Sciatic nerve (tissue), 2 donors: Measurements from ENCODE around the gene TGM3. TPM values are rescaled to one million over a fixed set of nuclear protein-coding genes. Genes with fewer than 3 reads are reported as not detected.
"Not testable (repeated sequence)": the region's sequence is repeated elsewhere in the genome, so short reads cannot be mapped to it uniquely, and the experiment has no call there.

ENCODE experiments used
- ATAC-seq: fragments of 200-7000 bp; cut with Tn5 transposase; one replicate; pipeline ENCODE4 v1.9.1; 2020; ENCODE audit warnings: mild to moderate bottlenecking, moderate library complexity
- DNase-seq: peaks from one replicate; pipeline ENCODE4 v3.0.0-alpha.2; 2020; ENCODE audit warnings: low spot score
- intact Hi-C: fragments of 100-400 bp; cut with DNase I; formaldehyde crosslinking; loops from one replicate; pipeline ENCODE4 v1.14.2; 2022
- total RNA-seq: library from RNA; stranded (reverse); fragmentation: NEBNext Ultra II Directional; extraction: Animal tissue kit (Norgen Biotek cat#: 25700); gene quantifications from one replicate; pipeline ENCODE4 v1.2.1, GENCODE V29; 2021
- donor health status: DM: no; HTN: no; CAD: no.
- donor health status: DM: no; HTN: no; CAD: no.

The TGM3 gene, protein sequence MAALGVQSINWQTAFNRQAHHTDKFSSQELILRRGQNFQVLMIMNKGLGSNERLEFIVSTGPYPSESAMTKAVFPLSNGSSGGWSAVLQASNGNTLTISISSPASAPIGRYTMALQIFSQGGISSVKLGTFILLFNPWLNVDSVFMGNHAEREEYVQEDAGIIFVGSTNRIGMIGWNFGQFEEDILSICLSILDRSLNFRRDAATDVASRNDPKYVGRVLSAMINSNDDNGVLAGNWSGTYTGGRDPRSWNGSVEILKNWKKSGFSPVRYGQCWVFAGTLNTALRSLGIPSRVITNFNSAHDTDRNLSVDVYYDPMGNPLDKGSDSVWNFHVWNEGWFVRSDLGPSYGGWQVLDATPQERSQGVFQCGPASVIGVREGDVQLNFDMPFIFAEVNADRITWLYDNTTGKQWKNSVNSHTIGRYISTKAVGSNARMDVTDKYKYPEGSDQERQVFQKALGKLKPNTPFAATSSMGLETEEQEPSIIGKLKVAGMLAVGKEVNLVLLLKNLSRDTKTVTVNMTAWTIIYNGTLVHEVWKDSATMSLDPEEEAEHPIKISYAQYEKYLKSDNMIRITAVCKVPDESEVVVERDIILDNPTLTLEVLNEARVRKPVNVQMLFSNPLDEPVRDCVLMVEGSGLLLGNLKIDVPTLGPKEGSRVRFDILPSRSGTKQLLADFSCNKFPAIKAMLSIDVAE
- not detected for total RNA-seq

DNA sequence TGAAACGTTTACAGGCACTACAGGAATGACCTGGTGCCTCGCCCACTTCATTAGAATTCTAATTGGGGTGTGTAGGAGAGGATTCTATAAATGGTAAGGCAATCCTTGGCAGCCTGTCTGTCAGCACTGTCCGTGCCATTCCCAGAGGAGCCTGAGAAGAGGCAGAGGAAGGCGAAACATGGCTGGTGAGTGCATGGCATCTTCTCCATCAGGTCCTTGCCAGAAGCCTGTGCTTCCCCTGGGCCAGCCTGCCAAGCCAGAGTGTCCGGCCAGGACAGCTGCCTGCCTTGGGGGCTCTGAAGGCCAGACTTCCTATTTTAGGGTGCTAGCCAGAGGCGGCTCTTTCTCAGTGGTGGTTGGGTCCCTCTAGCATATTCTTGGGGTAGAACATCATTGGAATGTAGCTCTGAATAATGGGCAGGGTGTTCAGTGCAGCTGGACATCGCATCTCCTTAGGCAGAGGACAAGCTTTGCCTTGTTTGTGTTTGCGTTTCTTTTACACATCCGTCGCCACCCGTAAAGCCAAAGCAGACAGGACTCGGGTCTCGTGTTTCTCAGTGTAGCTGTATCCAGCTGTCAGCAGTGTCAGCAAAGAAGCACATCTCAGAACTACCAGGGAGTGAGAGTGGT lies at the start of gene TGM3:
Gene TGM3 (plus strand): TSS at position 116 of the 630 bp plus-strand sequence. CDS start 63 bp downstream, at position 179.
- ATAC-seq, result no peak
- DNase-seq, result no peak
- intact Hi-C loops, result no loop called here

DNA sequence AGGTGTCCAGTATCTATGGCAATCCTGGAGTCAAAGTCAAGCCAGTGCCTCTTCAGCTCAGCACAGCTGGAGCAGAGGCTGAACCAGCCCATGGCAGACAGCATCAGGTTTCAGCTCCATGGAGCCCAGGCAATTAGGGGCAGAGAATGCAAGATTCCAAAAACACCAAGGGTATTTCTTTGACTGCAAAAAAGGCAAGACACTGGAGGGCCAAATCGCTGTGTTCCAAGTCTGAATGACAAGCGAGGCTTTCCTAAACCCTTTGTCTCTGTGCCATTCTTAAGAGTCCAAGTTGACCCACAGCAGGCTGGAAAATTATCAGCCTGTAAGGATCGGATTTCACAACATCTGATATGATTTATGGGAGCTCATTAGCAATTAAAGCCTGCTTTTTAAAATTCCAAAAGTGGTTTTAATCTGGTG lies 49.7 kb upstream of the TGM3 start:
- DNase-seq (no peak), ATAC-seq (no peak)
- intact Hi-C loops, result no loop called here

DNA sequence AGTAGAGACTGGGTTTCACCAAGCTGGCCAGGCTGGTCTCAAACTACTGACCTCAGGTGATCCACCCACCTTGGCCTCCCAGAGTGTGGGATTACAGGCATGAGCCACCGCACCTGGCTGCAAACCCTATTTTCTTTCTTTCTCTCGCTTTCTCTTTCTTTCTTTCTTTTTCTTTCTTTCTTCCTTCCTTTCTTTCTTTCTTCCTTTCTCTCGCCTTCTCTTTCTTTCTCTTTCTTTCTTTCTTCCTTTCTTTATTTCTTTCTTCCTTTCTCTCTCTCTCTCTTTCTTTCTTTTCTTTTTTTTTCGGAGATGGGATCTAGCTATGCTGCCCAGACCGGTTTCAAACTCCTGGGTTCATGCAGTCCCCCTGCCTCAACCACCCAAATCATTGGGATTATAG lies 47.0 kb upstream of the TGM3 start:
- intact Hi-C loops, result no loop called here
- no peak for ATAC-seq
- no peak for DNase-seq

DNA sequence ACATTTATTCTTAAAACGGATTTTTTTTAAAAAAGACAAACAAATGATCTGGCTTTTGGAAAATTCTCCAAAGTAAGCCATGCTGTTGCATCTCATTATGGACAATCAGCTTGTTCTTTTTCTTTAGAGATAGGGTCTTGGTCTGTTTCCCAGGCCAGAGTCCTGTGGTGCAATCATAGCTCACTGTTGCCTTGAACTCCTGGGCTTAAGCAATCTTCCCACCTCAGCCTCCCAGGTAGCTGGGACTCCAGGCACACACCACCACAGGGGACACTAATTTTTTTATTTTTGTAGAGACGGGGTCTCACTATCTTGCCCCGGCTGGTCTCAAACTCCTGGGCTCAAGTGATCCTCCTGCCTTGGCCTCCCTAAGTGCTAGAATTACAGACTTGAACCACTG lies 45.9 kb upstream of the TGM3 start:
- intact Hi-C loops, result no loop called here
- ATAC-seq (no peak), DNase-seq (no peak)

DNA sequence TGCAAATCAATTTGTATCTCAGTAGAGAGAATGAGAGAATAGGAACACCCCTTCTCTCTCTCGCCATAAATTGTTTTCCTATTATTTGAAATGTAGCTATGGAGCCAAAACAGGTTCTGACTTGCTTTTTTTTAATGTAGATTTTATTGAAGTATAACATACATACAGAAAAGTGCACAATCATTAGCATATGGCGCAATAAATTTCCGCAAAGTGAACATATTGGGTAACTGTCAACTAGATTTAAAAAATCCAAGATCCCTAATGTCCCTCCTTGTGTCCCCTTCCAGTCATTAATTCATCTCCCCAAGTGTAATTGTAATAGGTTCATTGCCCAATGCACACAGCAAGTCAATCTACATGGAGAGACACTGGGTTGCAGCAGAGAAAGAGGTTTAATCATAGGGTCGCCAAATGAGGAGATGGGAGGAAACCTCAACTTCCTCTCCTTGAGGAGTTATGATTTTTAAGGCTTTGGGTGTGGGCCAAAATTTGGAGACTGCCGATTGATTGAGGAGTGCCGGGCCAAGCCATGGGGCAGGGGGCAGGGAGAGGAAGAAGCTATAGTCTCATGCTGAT lies 43.3 kb upstream of the TGM3 start:
- intact Hi-C loops, result no loop called here
- ATAC-seq (no peak), DNase-seq (no peak)

DNA sequence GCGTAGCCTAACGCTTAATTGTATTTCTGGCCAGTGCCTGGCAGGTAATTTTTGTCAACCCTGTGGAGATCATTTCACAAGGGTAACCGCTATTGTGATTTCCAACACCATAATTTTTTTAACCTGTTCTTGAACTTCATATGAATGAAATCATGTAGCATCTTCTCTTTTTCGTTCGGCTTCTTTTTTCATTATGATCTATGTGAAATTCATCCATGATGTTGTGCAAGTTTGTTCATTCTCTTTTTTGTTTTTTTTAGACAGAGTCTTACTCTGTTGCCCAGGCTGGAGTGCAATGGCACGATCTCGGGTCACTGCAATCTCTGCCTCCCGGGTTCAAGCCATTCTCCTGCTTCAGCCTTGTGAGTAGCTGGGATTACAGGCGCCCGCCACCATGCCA lies 42.5 kb upstream of the TGM3 start:
- ATAC-seq (no peak), DNase-seq (no peak)
- intact Hi-C loops, result no loop called here

DNA sequence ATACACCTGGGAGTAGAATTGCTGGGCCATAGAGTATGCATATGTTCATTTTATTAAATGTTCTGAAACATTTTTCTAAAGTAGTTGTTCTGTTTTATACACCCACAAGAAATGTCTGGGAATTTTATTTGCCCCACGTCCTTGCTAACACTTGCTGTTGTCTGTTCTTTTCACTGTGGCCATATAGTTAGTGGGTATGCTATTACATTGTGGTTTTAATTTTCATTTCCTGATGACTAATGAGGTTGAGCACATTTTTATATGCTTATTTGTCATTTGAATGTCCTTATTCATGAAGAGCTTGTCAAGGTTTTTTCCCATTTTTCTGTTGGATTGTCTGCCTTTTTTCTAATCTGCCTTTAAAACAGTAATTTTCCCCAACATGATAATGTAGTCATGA lies 41.5 kb upstream of the TGM3 start:
- DNase-seq (no peak), ATAC-seq (no peak)
- intact Hi-C loops, result no loop called here

DNA sequence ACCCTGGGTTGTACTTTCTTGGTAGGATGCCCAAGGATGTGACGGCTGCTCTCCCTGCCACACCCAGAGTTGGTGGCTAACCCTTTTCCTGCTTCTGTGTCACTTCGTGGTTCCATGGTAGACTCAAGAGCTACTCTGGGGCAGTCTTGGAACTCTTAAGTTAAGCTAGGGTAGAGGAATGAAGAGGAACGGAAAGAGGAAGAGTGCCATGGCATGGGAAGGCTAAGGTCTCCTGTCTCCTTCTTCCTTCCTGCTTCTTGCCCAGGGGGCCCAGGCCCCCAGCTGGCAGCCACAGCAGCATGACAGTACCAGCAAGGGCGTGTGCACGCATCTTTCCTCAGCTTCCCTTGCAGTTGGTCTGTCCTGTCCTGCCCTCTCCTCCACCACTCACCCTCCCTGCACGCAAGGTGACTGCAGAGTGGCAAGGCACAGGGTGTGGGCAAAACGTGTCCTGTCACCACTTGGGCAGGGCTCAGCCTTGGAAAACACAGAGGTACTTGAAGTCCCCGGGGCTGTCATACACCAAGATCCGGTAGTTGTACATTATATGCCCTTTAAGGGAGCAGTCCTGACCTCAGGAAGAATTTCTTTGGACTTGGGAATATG lies 39.8 kb upstream of the TGM3 start:
- DNase-seq, result no peak
- no peak for ATAC-seq
- intact Hi-C loops, result no loop called here

DNA sequence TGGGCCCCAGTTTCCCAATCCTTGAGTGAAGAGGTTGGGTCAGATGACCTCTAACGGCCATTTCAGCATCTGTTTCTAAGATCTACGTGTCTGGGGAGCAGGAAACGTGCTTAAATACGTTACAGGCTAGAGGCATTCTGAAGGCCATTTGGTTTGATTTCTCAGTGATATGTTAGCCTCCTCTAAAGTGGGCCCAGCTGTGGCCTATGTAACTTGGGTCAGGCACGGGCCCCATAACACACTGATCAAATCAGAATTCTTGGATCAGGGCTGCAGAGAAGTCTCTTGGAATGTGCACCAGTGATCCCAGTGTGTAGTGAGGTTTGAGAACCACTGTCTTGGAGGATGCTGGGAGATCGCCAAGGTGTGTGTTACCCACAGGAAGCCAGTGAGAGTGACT lies 36.1 kb upstream of the TGM3 start:
- intact Hi-C loops, result no loop called here
- DNase-seq, result no peak
- no peak for ATAC-seq

DNA sequence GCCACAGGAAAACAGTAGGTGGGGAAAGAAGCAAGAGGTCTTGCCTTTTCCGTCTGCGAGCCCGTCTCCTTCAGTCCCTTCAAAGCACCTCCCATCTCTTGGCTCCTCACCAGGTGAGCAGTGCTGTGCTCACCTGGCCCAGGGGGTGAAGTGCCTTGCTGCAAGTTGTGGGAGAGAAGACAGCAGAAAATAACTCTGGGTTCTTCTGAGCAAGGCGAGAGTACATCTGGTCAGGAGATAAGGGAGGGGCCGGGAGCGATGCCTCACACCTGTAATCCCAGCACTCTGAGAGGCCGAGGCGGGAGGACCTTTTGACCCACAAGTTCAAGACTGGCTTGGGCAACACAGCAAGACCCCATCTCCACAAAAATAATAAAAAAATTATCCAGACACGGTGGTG lies 35.6 kb upstream of the TGM3 start:
- DNase-seq (no peak), ATAC-seq (no peak)
- intact Hi-C loops, result no loop called here

DNA sequence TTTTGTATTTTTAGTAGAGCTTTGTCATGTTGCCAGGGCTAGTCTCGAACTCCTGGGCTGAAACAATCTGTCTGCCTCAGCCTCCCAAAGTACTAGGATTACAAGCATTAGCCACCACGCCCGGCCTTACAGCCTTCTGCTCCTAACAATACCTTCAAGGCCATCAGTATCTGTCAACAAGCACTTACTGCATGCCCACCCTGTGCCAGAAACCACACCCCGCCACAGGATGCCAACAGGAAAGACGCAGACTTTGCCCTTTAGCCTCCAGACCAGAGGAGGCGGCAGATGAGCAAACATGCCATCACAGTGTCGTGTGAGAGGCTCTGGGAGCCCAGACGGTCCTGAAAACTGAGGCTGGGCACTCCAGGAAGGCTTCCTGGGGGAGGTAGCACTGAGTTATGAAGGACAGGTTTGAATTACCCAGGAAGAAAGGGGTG lies 34.7 kb upstream of the TGM3 start:
- ATAC-seq, result no peak
- intact Hi-C loops, result no loop called here

DNA sequence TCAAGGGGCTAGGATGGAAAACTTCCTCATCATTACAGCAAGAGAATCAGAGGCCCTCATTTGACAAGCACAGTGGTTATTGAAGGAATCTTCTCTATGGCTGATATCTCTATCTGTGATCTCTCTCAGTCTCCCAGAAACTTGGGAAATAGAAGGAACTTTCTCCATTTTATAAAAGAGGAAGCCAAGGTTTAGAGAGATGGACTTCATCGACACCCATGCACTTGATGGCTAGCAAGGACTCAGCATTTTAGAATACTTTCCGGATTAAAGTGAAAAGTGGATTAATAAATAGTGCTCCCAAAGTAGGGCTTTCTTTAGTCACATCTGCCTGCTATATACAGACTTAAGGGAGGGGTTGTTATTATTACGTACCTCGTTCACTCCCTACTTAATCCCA lies 34.2 kb upstream of the TGM3 start:
- no peak for ATAC-seq
- DNase-seq, result no peak
- intact Hi-C loops, result no loop called here

More for the DNA sequence above, 34.7 kb upstream of the TGM3 start:
- DNase-seq, result no peak

DNA sequence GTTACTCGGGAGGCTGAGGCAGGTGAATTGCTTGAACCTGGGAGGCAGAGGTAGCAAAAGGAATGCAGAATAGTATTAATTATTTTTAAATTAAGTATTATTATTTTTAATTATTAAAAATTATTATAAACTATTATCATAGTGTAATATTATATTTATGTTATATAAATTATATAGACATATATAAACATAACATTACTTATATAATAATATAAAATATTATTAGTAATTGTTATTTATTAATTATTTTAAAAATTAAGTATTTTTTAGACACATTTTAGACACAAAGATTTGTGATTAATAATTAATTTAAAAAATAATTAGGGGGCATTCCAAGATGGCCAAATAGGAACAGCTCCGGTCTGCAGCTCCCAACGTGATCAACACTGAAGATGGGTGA lies 31.7 kb upstream of the TGM3 start:
- no peak for ATAC-seq
- DNase-seq, result no peak
- intact Hi-C loops, result no loop called here

DNA sequence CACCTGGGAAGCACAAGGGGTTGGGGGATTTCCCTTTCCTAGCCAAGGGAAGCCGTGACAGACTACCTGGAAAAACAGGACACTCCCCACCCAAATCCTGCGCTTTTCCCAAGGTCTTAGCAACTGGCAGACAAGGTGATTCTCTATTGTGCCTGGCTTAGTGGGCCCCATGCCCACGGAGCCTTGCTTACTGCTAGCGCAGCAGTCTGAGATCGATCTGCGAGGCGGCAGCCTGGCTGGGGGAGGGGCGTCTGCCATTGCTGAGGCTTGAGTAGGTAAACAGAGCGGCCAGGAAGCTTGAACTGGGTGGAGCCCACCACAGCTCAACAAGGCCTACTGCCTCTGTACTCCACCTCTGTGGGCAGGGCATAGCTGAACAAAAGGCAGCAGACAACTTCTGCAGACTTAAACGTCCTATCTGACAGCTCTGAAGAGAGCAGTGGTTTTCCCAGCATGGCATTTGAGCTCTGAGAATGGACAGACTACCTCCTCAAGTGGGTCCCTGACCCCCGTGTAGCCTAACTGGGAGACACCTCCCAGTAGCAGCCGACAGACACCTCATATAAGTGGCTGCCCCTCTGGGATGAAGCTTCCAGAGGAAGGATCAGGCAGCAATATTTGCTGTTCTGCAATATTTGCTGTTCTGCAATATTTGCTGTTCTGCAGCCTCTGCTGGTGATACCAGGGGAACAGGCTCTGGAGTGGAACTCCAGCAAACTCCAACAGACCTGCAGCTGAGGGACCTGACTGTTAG lies 31.0 kb upstream of the TGM3 start:
- intact Hi-C loops, DNase-seq, ATAC-seq: not testable (repeated sequence)

DNA sequence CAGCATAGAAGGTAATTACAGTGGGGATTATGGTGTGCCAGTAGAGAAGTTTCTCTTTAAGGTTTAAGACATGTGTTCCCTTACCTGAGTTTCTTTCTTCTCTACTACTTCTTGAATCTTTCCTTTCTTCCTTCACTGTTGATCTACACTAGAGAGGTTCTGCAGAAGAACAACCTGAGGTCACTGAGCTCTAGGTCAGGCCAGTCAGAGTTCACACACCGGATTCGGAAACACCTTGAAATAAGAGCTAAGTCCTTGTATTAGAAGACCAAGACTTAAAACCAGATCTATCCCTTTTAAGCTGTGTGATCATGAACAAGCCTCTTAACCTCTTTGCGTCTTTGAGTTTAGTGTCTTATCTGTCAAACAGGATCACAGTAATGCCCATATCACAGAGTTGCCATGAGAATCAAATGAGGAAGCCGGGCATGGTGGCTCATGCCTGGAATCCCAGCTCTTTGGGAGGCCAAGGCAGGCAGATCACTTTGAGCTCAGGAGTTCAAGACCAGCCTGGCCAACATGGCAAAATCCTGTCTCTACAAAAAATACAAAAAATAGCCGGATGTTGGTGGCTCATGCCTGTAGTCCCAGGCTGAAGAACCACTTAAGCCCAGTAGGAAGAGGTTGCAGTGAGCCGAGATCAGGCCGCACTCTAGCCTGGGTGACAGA lies 22.0 kb upstream of the TGM3 start:
- intact Hi-C loops, result no loop called here
- no peak for DNase-seq
- no peak for ATAC-seq

DNA sequence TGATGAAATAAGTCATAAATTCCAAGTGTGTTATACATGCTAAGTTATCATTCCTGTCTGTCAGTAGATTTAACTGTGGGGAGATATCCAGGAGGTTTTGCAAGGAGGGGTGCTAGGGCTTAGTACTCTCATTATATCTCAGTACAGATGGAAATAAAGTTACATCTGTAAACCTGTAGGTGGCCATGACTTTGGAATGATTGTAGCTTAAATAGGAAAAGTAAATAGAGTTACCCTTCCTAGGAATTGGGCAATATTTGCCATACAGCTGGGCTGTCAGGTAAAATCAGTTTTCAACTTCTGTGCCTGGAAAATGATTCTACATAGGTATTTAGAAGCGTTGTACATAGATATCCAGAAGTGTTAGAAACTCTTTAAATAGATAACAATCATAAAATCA lies 19.8 kb upstream of the TGM3 start:
- intact Hi-C loops, result no loop called here

DNA sequence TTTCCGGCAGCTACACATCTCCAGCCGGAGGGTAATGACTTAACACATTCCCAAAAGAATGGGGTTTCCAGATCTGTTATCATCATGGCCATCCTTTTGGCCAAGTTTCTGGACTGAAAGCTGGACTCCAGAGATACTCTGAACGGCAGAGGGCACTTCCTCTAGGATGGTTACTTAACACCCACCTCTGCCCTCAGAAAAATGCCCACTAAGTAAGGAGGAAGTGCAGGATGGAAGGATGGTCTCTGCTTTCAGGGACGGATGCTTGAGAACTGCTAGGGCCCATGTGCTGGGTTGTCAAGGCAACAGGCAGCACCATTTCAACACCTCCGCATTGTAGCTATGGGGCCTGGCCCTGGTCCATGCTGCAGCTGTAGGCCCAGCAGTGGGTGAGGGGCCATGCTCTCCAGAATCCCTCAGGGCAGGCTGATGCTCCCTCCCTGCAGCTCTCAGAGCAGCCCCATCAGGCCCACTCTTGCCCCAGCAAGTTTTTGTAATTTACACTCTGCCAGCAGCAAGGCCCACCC lies 16.5 kb upstream of the TGM3 start:
- DNase-seq (no peak), ATAC-seq (no peak)
- intact Hi-C loops, result no loop called here

More for the DNA sequence above, 19.8 kb upstream of the TGM3 start:
- no peak for ATAC-seq
- DNase-seq, result no peak

DNA sequence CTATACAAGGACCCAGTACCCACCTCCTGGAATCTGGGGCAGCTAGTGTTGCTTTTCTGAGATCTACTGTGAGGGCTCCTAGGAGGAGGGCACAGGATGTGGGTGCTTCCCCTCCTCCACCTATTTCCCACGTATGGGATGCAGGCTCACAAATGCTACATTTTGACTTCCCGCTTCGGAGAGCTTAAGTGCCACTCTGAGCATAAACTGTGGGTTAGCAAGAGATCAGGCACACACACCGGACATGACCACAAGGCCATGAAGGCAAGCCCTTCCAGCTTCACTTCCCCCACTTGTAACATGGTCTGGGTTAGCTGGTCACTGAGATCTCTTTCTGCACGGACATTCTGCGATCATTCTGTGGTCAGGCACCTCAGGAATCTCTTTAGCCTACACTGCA lies 15.7 kb upstream of the TGM3 start:
- ATAC-seq (peak; percentile 42), DNase-seq (no peak)
- intact Hi-C loops, result no loop called here
